Stomach (tissue), 9 donors: ENCODE measurements around the gene SLC22A4. TPM values are rescaled to one million over a fixed set of nuclear protein-coding genes. Genes with fewer than 3 reads are reported as not detected.

Source experiments
- DNase-seq, 2 donors: peaks; one replicate each; pipeline versions ENCODE4 v3.0.0 to v3.0.0-alpha.2; 2013 to 2019
- H3K27ac ChIP-seq, 5 donors: fragments of 200-600 bp in 4 of 5; sonication (generic) in 4 of 5; one replicate each; pipeline ENCODE4 v1.5.1; 2013 to 2019; ENCODE audit warnings: mild to moderate bottlenecking in 1 of 5, moderate library complexity in 1 of 5
- H3K27me3 ChIP-seq, 3 donors: fragments of 200-600 bp; sonication (generic); one replicate each; pipeline ENCODE4 v1.5.1; 2017 to 2019; ENCODE audit warnings: mixed run types in 1 of 3
- H3K36me3 ChIP-seq, 4 donors: fragments of 200-600 bp; sonication (generic); 1 replicate in 3 of 4; 2 replicates in 1 of 4; pipeline ENCODE4 v1.5.1; 2016 to 2019
- H3K4me1 ChIP-seq, 4 donors: fragments of 200-600 bp; sonication (generic); one replicate each; pipeline ENCODE4 v1.5.1; 2016 to 2019
- H3K4me3 ChIP-seq, 4 donors: fragments of 200-600 bp; sonication (generic) in 3 of 4; one replicate each; pipeline ENCODE4 v1.5.1; 2016 to 2019; ENCODE audit warnings: mild to moderate bottlenecking in 1 of 4
- H3K9me3 ChIP-seq, 4 donors: fragments of 200-600 bp; sonication (generic); one replicate each; pipeline ENCODE4 v1.5.1; 2016 to 2019
- CTCF ChIP-seq, 7 experiments: fragments of 450-650 bp in 4 of 7; fragments of 200-600 bp in 3 of 7; sonication (generic) in 3 of 7; IDR thresholded peaks; one replicate each; pipeline ENCODE4 v1.5.1; 2016 to 2019; ENCODE audit warnings: antibody characterized with exemption in 7 of 7, control low read depth in 2 of 7, mild to moderate bottlenecking in 1 of 7
- EP300 ChIP-seq: sonication (generic); formaldehyde crosslinking; IDR thresholded peaks from one replicate; pipeline ENCODE4 v1.6.1; 2017; ENCODE audit warnings: antibody characterized with exemption
- POLR2A ChIP-seq, 4 donors: fragments of 450-650 bp; IDR thresholded peaks; one replicate each; pipeline ENCODE4 v1.6.1; 2016; ENCODE audit warnings: antibody characterized with exemption in 4 of 4, control low read depth in 2 of 4, mild to moderate bottlenecking in 1 of 4, moderate library complexity in 1 of 4
- POLR2AphosphoS5 ChIP-seq, 3 donors: sonication (generic); formaldehyde crosslinking; IDR thresholded peaks; one replicate each; pipeline ENCODE4 v1.6.1; 2016; ENCODE audit warnings: antibody characterized with exemption in 3 of 3
- WGBS, 5 donors: extraction: QIAGEN DNeasy Blood & Tissue Kit in 3 of 5; methylation state at CpG; one replicate each; pipeline versions ENCODE4 v1.1.5 to v1.1.7; 2013 to 2018; 5-methylcytosine and 5-hydroxymethylcytosine counted together
- intact Hi-C: fragments of 100-400 bp; cut with DNase I; formaldehyde crosslinking; loops from one replicate; pipeline ENCODE4 v1.15.1; 2023; ENCODE audit warnings: low total_unique reads
- polyA plus RNA-seq, 3 donors: library from polyadenylated mRNA; stranded (reverse); fragments of 200-250 nt; gene quantifications; one replicate each; pipeline ENCODE4 v1.2.3, GENCODE V29; 2013
- total RNA-seq, 5 donors: library from RNA; depleted of rRNA; stranded (reverse); fragments of >200 nt; gene quantifications; one replicate each; pipeline versions ENCODE4 v1.1.0 to v1.2.3, GENCODE V29; 2014 to 2016
- donor health status: healthy with polysubstance abuse.
- donor health status: Bipolar disorder and iron deficiency.
- donor health status: healthy.

Gene SLC22A4
- total and polyA plus RNA-seq, 8 donors: 0.31 to 24.5 (median 0.53) TPM; not detected in 2

- H3K4me3 ChIP-seq: peak overlapping the region in 1 of 4 donors; percentile 18
- intact Hi-C loops: loop anchor here (10.0 kb wide), 1 partner anchor 117 kb away; no protein-coding TSS in a partner anchor
- WGBS, 5 donors: 18 to 36% (median 21%) methylated on average over 4 of the region's 4 CpGs
- H3K9me3 ChIP-seq: no peaks in the 10 kb centered on the region
- peak overlapping the region; percentile 67 to 96 (median 91) for H3K27ac ChIP-seq
- no peak for TF ChIP-seq CTCF (IDR thresholded peaks at IDR 0.05)
- peak; percentile 9 for TF ChIP-seq EP300
- TF ChIP-seq POLR2A (IDR thresholded peaks at IDR 0.05): no peak
- peak; percentile 72 to 95 (median 81) for TF ChIP-seq POLR2AphosphoS5 (IDR thresholded peaks at IDR 0.05)
- H3K27me3 ChIP-seq: no peaks in the 10 kb centered on the region
- peaks cover 60 to 79% (median 68%) of the 10 kb centered on the region in 4 donors for H3K4me1 ChIP-seq
- peaks cover 0 to 30% (median 19%) of the 10 kb centered on the region in 4 donors for H3K36me3 ChIP-seq
- peak; percentile 63 to 93 for DNase-seq
Measured at GRCh38 chr5:132387640-132388117, 93.5 kb downstream of the SLC22A4 start.

- TF ChIP-seq POLR2AphosphoS5 (IDR thresholded peaks at IDR 0.05) (peak in 2 of 3 donors; percentile 23 to 26), EP300 (no peak)
- DNase-seq: peak in 1 of 2 donors; percentile 82
- peaks cover 3 to 37% (median 27%) of the 10 kb centered on the region in 4 donors for H3K36me3 ChIP-seq
- H3K27me3 ChIP-seq: no peaks in the 10 kb centered on the region
- intact Hi-C loops: loop anchor here (10.0 kb wide), 1 partner anchor 116 kb away; no protein-coding TSS in a partner anchor
- H3K9me3 ChIP-seq: no peaks in the 10 kb centered on the region
- peak overlapping the region; percentile 63 to 96 (median 91) for H3K27ac ChIP-seq
- 47 to 55% (median 52%) methylated on average over 8 of the region's 8 CpGs for WGBS, 5 donors
- H3K4me1 ChIP-seq: peaks cover 60 to 79% (median 69%) of the 10 kb centered on the region in 4 donors
- H3K4me3 ChIP-seq: no peak overlapping the region
Measured at GRCh38 chr5:132388244-132389050, 94.3 kb downstream of the SLC22A4 start.

GRCh38 chr5:132389051-132389331, 94.8 kb downstream of the SLC22A4 start:
- Histone ChIP-seq H3K9me3 (no peaks in the 10 kb centered on the region), H3K4me3 (no peak overlapping the region), H3K36me3 (peaks cover 9 to 41% (median 31%) of the 10 kb centered on the region in 4 donors), H3K27me3 (no peaks in the 10 kb centered on the region), H3K4me1 (peaks cover 60 to 76% (median 69%) of the 10 kb centered on the region in 4 donors), H3K27ac (peak overlapping the region; percentile 63 to 96 (median 91))
- 91 to 100% (median 92%) methylated on average over 1 of the region's 1 CpG for WGBS, 5 donors
- intact Hi-C loops: loop anchor here (10.0 kb wide), 1 partner anchor 116 kb away; no protein-coding TSS in a partner anchor
- DNase-seq: no peak
- TF ChIP-seq EP300 (no peak), POLR2AphosphoS5 (IDR thresholded peaks at IDR 0.05) (no peak), CTCF (IDR thresholded peaks at IDR 0.05) (no peak)

- DNase-seq: peak; percentile 49 to 60
- Histone ChIP-seq H3K27ac (peak overlapping the region; percentile 61 to 96 (median 91)), H3K36me3 (peaks cover 16 to 41% (median 32%) of the 10 kb centered on the region in 4 donors), H3K27me3 (no peaks in the 10 kb centered on the region), H3K4me3 (no peak overlapping the region), H3K9me3 (no peaks in the 10 kb centered on the region), H3K4me1 (peaks cover 55 to 74% (median 69%) of the 10 kb centered on the region in 4 donors)
- TF ChIP-seq EP300 (no peak), POLR2AphosphoS5 (IDR thresholded peaks at IDR 0.05) (peak; percentile 15 to 88 (median 56))
- intact Hi-C loops: loop anchor here (10.0 kb wide), 1 partner anchor 115 kb away; no protein-coding TSS in a partner anchor
- 85 to 95% (median 94%) methylated on average over 10 of the region's 10 CpGs for WGBS, 5 donors
Measured at GRCh38 chr5:132389585-132390286, 95.5 kb downstream of the SLC22A4 start.

GRCh38 chr5:132391247-132391646, 97.1 kb downstream of the SLC22A4 start:
- Histone ChIP-seq H3K9me3 (no peaks in the 10 kb centered on the region), H3K4me1 (peaks cover 40 to 62% (median 55%) of the 10 kb centered on the region in 4 donors), H3K4me3 (no peak overlapping the region), H3K36me3 (peaks cover 18 to 43% (median 42%) of the 10 kb centered on the region in 4 donors), H3K27ac (peak overlapping the region in 2 of 5 donors; percentile 12 to 41), H3K27me3 (no peaks in the 10 kb centered on the region)
- 45 to 63% (median 53%) methylated on average over 5 of the region's 5 CpGs for WGBS, 5 donors
- TF ChIP-seq EP300 (no peak), POLR2A (IDR thresholded peaks at IDR 0.05) (no peak), POLR2AphosphoS5 (IDR thresholded peaks at IDR 0.05) (no peak), CTCF (IDR thresholded peaks at IDR 0.05) (no peak)
- intact Hi-C loops: no loop called here
- DNase-seq: no peak
